Effector memory CD4-positive, alpha-beta T cell (primary cell): ENCODE results near the gene PGAP3.
A peak's percentile ranks its signal among the peaks of the same experiment; 100 is the strongest.

Experiments
- DNase-seq, 3 donors: peaks; one replicate each; pipeline ENCODE4 v3.0.0-alpha.2; 2020
- H3K27ac ChIP-seq: 2 replicates; pipeline ENCODE4 v1.7.0; 2013; ENCODE audit warnings: mild to moderate bottlenecking, low read length, moderate library complexity; ENCODE audit not compliant: insufficient read depth, poor library complexity, severe bottlenecking
- H3K27me3 ChIP-seq: replicated peaks from 2 replicates; pipeline ENCODE4 v1.7.0; 2013; ENCODE audit warnings: mild to moderate bottlenecking, low read length; ENCODE audit not compliant: insufficient read depth, control insufficient read depth, poor library complexity, severe bottlenecking
- H3K36me3 ChIP-seq: 2 replicates; pipeline ENCODE4 v1.7.0; 2013; ENCODE audit warnings: mild to moderate bottlenecking, low read length, moderate library complexity; ENCODE audit not compliant: control insufficient read depth, insufficient read depth
- H3K4me1 ChIP-seq: 2 replicates; pipeline ENCODE4 v1.7.0; 2013; ENCODE audit warnings: low read length, mild to moderate bottlenecking; ENCODE audit not compliant: control insufficient read depth, insufficient read depth, poor library complexity, severe bottlenecking
- H3K4me3 ChIP-seq: 2 replicates; pipeline ENCODE4 v1.7.0; 2013; ENCODE audit warnings: low read length, low read depth, mild to moderate bottlenecking; ENCODE audit not compliant: insufficient read depth, poor library complexity, severe bottlenecking
- H3K9me3 ChIP-seq: 2 replicates; pipeline ENCODE4 v1.7.0; 2013; ENCODE audit warnings: mild to moderate bottlenecking, low read length, moderate library complexity; ENCODE audit not compliant: control insufficient read depth

Gene PGAP3

GRCh38 chr17:39636927-39637736 is 50.7 kb downstream of the PGAP3 start, which contains the start of gene STARD3:
Gene STARD3 (plus strand): TSS chr17:39637144. CDS start chr17:39653532, 16,388 bp downstream.
- Histone ChIP-seq H3K36me3 (no peaks in the 10 kb centered on the region), H3K4me3 (peak within 1 kb of the TSS; percentile 84), H3K9me3 (no peaks in the 10 kb centered on the region), H3K27me3 (no peaks in the 10 kb centered on the region), H3K4me1 (peaks cover 23% of the 10 kb centered on the region), H3K27ac (peak within 1 kb of the TSS; percentile 87)
- DNase-seq = peak; percentile 79 to 86 (median 80)

GRCh38 chr17:39636587-39636926 is 51.3 kb downstream of the PGAP3 start:
- H3K36me3 ChIP-seq = no peaks in the 10 kb centered on the region
- H3K27ac ChIP-seq = peak overlapping the region; percentile 87
- H3K27me3 ChIP-seq = no peaks in the 10 kb centered on the region
- peak overlapping the region; percentile 84 for H3K4me3 ChIP-seq
- DNase-seq = no peak
- H3K4me1 ChIP-seq = peaks cover 21% of the 10 kb centered on the region
- H3K9me3 ChIP-seq = no peaks in the 10 kb centered on the region

GRCh38 chr17:39635614-39636176 is 52.2 kb downstream of the PGAP3 start:
- no peak overlapping the region for H3K27ac ChIP-seq
- no peaks in the 10 kb centered on the region for H3K36me3 ChIP-seq

GRCh38 chr17:39634384-39634871 is 53.4 kb downstream of the PGAP3 start:
- DNase-seq = no peak
- Histone ChIP-seq H3K4me3 (no peak overlapping the region), H3K36me3 (no peaks in the 10 kb centered on the region), H3K4me1 (peaks cover 21% of the 10 kb centered on the region), H3K27me3 (no peaks in the 10 kb centered on the region), H3K27ac (no peak overlapping the region), H3K9me3 (no peaks in the 10 kb centered on the region)

More at GRCh38 chr17:39635614-39636176, 52.2 kb downstream of the PGAP3 start:
- H3K4me1 ChIP-seq = peaks cover 21% of the 10 kb centered on the region
- no peaks in the 10 kb centered on the region for H3K27me3 ChIP-seq
- H3K4me3 ChIP-seq = no peak overlapping the region
- no peak for DNase-seq
- H3K9me3 ChIP-seq = no peaks in the 10 kb centered on the region

GRCh38 chr17:39633570-39634183 is 54.2 kb downstream of the PGAP3 start:
- Histone ChIP-seq H3K27ac (no peak overlapping the region), H3K9me3 (no peaks in the 10 kb centered on the region), H3K36me3 (no peaks in the 10 kb centered on the region), H3K4me3 (no peak overlapping the region), H3K4me1 (peaks cover 19% of the 10 kb centered on the region), H3K27me3 (no peaks in the 10 kb centered on the region)
- no peak for DNase-seq

GRCh38 chr17:39632153-39632941 is 55.5 kb downstream of the PGAP3 start:
- DNase-seq = no peak
- no peak overlapping the region for H3K4me3 ChIP-seq
- H3K27ac ChIP-seq = no peak overlapping the region
- peaks cover 9% of the 10 kb centered on the region for H3K4me1 ChIP-seq
- H3K9me3 ChIP-seq = no peaks in the 10 kb centered on the region
- peaks cover 7% of the 10 kb centered on the region for H3K27me3 ChIP-seq
- no peaks in the 10 kb centered on the region for H3K36me3 ChIP-seq

GRCh38 chr17:39631403-39631802 is 56.5 kb downstream of the PGAP3 start:
- no peaks in the 10 kb centered on the region for H3K9me3 ChIP-seq
- peaks cover 16% of the 10 kb centered on the region for H3K27me3 ChIP-seq
- H3K4me1 ChIP-seq = peaks cover 13% of the 10 kb centered on the region
- H3K36me3 ChIP-seq = no peaks in the 10 kb centered on the region
- no peak overlapping the region for H3K4me3 ChIP-seq
- no peak overlapping the region for H3K27ac ChIP-seq
- DNase-seq = no peak

- no peak overlapping the region for H3K27ac ChIP-seq
- no peak for DNase-seq
- H3K9me3 ChIP-seq = no peaks in the 10 kb centered on the region
- no peak overlapping the region for H3K4me3 ChIP-seq
- H3K4me1 ChIP-seq = peaks cover 10% of the 10 kb centered on the region
- no peaks in the 10 kb centered on the region for H3K36me3 ChIP-seq
- peaks cover 27% of the 10 kb centered on the region for H3K27me3 ChIP-seq
Observed at GRCh38 chr17:39629898-39630297, 58.0 kb downstream of the PGAP3 start.

GRCh38 chr17:39629494-39629880 is 58.4 kb downstream of the PGAP3 start:
- H3K36me3 ChIP-seq = no peaks in the 10 kb centered on the region
- H3K9me3 ChIP-seq = no peaks in the 10 kb centered on the region
- H3K27ac ChIP-seq = no peak overlapping the region
- no peak overlapping the region for H3K4me3 ChIP-seq
- H3K27me3 ChIP-seq = peaks cover 27% of the 10 kb centered on the region
- peaks cover 10% of the 10 kb centered on the region for H3K4me1 ChIP-seq
- no peak for DNase-seq
